Adrenal gland (tissue), 12 donors: ENCODE results near the gene GTSF1L. TPM values are rescaled to one million over a fixed set of nuclear protein-coding genes. Genes with fewer than 3 reads are reported as not detected.

Experiments
- DNase-seq, 7 donors: peaks; one replicate each; pipeline ENCODE4 v3.0.0-alpha.2; 2019 to 2020
- H3K27ac ChIP-seq, 5 donors: fragments of 200-600 bp; sonication (generic) in 4 of 5; 1 replicate in 3 of 5; 2 replicates in 2 of 5; pipeline versions ENCODE4 v1.5.1 to v1.8.0; 2016 to 2020; ENCODE audit warnings: mild to moderate bottlenecking in 1 of 5
- H3K27me3 ChIP-seq: fragments of 200-600 bp; 2 replicates; pipeline ENCODE4 v1.8.0; 2021
- H3K36me3 ChIP-seq, 2 donors: fragments of 200-600 bp; replicated peaks in 1 of 2; 1 replicate in 1 of 2; 2 replicates in 1 of 2; pipeline versions ENCODE4 v1.5.1 to v1.8.0; 2018 to 2022
- H3K4me1 ChIP-seq, 2 donors: fragments of 200-600 bp; replicated peaks in 1 of 2; 1 replicate in 1 of 2; 2 replicates in 1 of 2; pipeline versions ENCODE4 v1.5.1 to v1.8.0; 2018 to 2021
- H3K4me3 ChIP-seq, 4 donors: fragments of 200-600 bp; sonication (generic) in 3 of 4; one replicate each; pipeline ENCODE4 v1.5.1; 2016 to 2018
- H3K9me3 ChIP-seq, 3 donors: fragments of 200-600 bp; sonication (generic) in 1 of 3; replicated peaks in 1 of 3; 1 replicate in 2 of 3; 2 replicates in 1 of 3; pipeline versions ENCODE4 v1.5.1 to v1.8.0; 2016 to 2021
- CTCF ChIP-seq, 6 experiments: fragments of 450-650 bp in 4 of 6; fragments of 200-600 bp in 2 of 6; sonication (generic) in 1 of 6; IDR thresholded peaks; 1 replicate in 5 of 6; 2 replicates in 1 of 6; pipeline versions ENCODE4 v1.5.1 to v1.8.0; 2016 to 2021; ENCODE audit warnings: antibody characterized with exemption in 6 of 6, mild to moderate bottlenecking in 2 of 6, moderate library complexity in 1 of 6
- POLR2A ChIP-seq, 2 donors: fragments of 450-650 bp; IDR thresholded peaks; one replicate each; pipeline ENCODE4 v1.6.1; 2017; ENCODE audit warnings: antibody characterized with exemption in 2 of 2, mild to moderate bottlenecking in 2 of 2, moderate library complexity in 1 of 2
- WGBS, 4 donors: extraction: QIAGEN DNeasy Blood & Tissue Kit in 2 of 4; methylation state at CpG; one replicate each; pipeline versions ENCODE4 v1.1.5 to v1.1.7; 2013 to 2017; 5-methylcytosine and 5-hydroxymethylcytosine counted together
- intact Hi-C, 2 donors: fragments of 100-400 bp; cut with DNase I; formaldehyde crosslinking; loops; one replicate each; pipeline versions ENCODE4 v1.14.1 to v1.15.0; 2022 to 2023
- polyA plus RNA-seq, 3 donors: library from polyadenylated mRNA; stranded (reverse); fragments of 200-250 nt in 2 of 3; fragments of 350-450 nt in 1 of 3; fragmentation: Illumina TruSeq in 1 of 3; extraction: RNeasy Lipid Tissue Mini Kit (QIAGEN cat#74804) in 1 of 3; gene quantifications; one replicate each; pipeline ENCODE4 v1.2.3, GENCODE V29; 2013 to 2014
- total RNA-seq, 9 donors: library from RNA; depleted of rRNA in 4 of 9; stranded (reverse); fragments of >200 nt in 4 of 9; fragments of 120-200 nt in 1 of 9; fragmentation: NEBNext Ultra II Directional in 1 of 9; extraction: Animal tissue kit (Norgen Biotek cat#: 25700) in 1 of 9; gene quantifications; one replicate each; pipeline versions ENCODE4 v1.1.0 to v1.2.4, GENCODE V29; 2013 to 2023
- donor health status: healthy with polysubstance abuse.
- donor health status: Bipolar disorder and iron deficiency.
- donor health status: DM: yes; HTN: yes; CAD: no.
- donor health status: DM: no; HTN: no; CAD: no.
- donor health status: DM: no; HTN: no; CAD: no.
- donor health status: DM: yes; HTN: yes; CAD: no.

Gene GTSF1L
- total and polyA plus RNA-seq, 12 donors: not detected

GRCh38 chr20:43710370-43711044, 16.3 kb downstream of the GTSF1L start:
- no peaks in the 10 kb centered on the region for H3K4me1 ChIP-seq
- no peaks in the 10 kb centered on the region for H3K27me3 ChIP-seq
- intact Hi-C loops: no loop called here
- H3K9me3 ChIP-seq: no peaks in the 10 kb centered on the region
- DNase-seq: no peak
- no peak for TF ChIP-seq CTCF (IDR thresholded peaks at IDR 0.05)
- no peak overlapping the region for H3K4me3 ChIP-seq
- WGBS, 4 donors: 89 to 96% (median 95%) methylated on average over 7 to 9 of the region's 9 CpGs
- H3K27ac ChIP-seq: no peak overlapping the region
- no peaks in the 10 kb centered on the region for H3K36me3 ChIP-seq

GRCh38 chr20:43702502-43702901, 24.3 kb downstream of the GTSF1L start:
- no peak overlapping the region for H3K27ac ChIP-seq
- no peaks in the 10 kb centered on the region for H3K27me3 ChIP-seq
- no peaks in the 10 kb centered on the region for H3K9me3 ChIP-seq
- TF ChIP-seq CTCF (IDR thresholded peaks at IDR 0.05): no peak
- no peak for TF ChIP-seq POLR2A (IDR thresholded peaks at IDR 0.05)
- DNase-seq: no peak
- intact Hi-C loops: no loop called here
- H3K4me1 ChIP-seq: no peaks in the 10 kb centered on the region
- WGBS, 4 donors: 96 to 99% (median 98%) methylated on average over 9 to 14 of the region's 14 CpGs
- H3K36me3 ChIP-seq: no peaks in the 10 kb centered on the region
- no peak overlapping the region for H3K4me3 ChIP-seq

GRCh38 chr20:43700627-43701026, 26.2 kb downstream of the GTSF1L start:
- Histone ChIP-seq H3K27ac (no peak overlapping the region), H3K27me3 (no peaks in the 10 kb centered on the region), H3K4me3 (no peak overlapping the region), H3K4me1 (no peaks in the 10 kb centered on the region), H3K36me3 (no peaks in the 10 kb centered on the region), H3K9me3 (no peaks in the 10 kb centered on the region)
- DNase-seq: no peak
- 96 to 100% (median 99%) methylated on average over 6 to 8 of the region's 8 CpGs for WGBS, 4 donors
- no peak for TF ChIP-seq POLR2A (IDR thresholded peaks at IDR 0.05)
- TF ChIP-seq CTCF (IDR thresholded peaks at IDR 0.05): no peak
- intact Hi-C loops: no loop called here

GRCh38 chr20:43699941-43700565, 26.7 kb downstream of the GTSF1L start:
- no peak for TF ChIP-seq CTCF (IDR thresholded peaks at IDR 0.05)
- TF ChIP-seq POLR2A (IDR thresholded peaks at IDR 0.05): no peak
- H3K9me3 ChIP-seq: no peaks in the 10 kb centered on the region
- no peaks in the 10 kb centered on the region for H3K36me3 ChIP-seq
- H3K27ac ChIP-seq: no peak overlapping the region
- no peaks in the 10 kb centered on the region for H3K4me1 ChIP-seq
- DNase-seq: no peak
- H3K27me3 ChIP-seq: no peaks in the 10 kb centered on the region
- H3K4me3 ChIP-seq: no peak overlapping the region
- intact Hi-C loops: loop anchor here in 1 of 2 donors (10.0 kb wide), 1 partner anchor 165 kb away; no protein-coding TSS in a partner anchor
- 89 to 92% (median 90%) methylated on average over 6 to 8 of the region's 8 CpGs for WGBS, 4 donors
